ENCODE results near the gene MAP2K2. TPM values are rescaled to one million over a fixed set of nuclear protein-coding genes. Genes with fewer than 3 reads are reported as not detected.

MAP2K2 gene
- total RNA-seq, 2 donors from 2014 or later = 94.3 to 94.6 TPM

DNA sequence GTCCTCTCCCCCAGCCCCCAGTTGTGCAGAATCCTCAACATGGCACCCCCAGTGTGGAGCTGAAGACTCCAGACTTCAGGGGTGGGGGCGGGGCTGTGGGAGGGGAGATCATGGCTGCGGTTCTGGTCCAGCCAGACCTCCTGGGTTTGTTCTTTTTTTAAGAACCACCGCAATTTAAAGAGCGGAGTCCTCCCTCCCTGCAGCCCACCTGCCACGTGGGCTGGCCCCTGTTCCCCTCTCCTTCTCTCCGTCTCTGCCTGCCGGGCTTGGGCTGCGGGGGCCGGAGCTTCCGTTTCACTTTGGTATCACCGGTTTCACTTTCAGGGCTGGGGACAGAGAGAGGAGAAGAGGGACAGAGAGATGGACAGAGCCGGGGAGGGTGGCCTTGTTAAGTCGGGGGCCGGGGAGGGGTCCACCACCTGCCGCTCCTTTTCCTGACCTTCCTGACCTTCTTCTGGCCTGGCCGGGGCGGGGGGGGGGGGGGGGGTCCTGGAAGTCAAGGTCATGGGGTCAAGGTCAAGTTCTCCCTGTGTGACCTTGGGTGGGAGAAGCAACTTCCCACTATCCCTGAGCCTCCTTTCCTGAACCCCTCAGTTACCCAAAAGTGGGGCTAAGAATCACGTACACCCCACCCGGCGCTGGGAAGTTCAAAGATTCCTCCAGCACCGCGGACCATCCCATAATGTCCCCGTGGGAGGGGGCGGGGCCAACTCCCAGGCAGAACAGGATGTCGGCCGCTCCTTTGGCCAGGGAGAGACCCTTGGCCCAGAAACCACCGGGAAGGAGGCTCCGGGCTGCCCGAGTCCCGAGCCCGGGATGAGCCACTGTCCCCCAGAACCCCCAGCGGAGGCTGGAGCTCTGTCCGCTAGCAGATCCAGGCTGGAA, 45.9 kb downstream of the MAP2K2 start:
- H3K36me3 Mint-ChIP-seq (ENCODE audit: low read depth) = no peaks in the 10 kb centered on the region
- H3K27me3 Mint-ChIP-seq = no peaks in the 10 kb centered on the region
- H3K27ac Mint-ChIP-seq = peak overlapping the region; percentile 78
- ATAC-seq (peak; percentile 66), DNase-seq (no peak)
- peak overlapping the region; percentile 90 for H3K4me3 Mint-ChIP-seq
- no peaks in the 10 kb centered on the region for H3K9me3 ChIP-seq (ENCODE audit: control insufficient read depth, low read length, poor library complexity, severe bottlenecking)
- H3K4me1 Mint-ChIP-seq = peaks cover 12% of the 10 kb centered on the region

DNA sequence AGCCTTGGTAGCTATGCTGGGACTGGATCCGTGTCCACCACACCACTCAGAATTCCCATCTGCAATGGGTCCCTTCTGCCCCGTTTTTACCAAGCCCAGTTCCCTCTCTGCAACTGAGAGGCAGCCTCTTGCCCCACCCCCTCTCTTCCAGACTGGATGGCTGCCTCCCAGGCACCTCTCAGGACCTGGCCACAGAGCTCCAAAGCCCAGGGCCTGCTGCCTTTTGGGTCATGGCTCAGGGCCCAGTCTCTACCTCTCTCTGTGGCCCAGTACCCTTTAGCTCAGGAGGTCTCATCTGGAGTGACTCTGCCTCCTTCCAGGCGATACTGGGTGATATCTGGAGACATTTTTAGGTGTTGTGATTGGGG, 46.9 kb downstream of the MAP2K2 start:
- no peak for ATAC-seq
- H3K36me3 Mint-ChIP-seq (ENCODE audit: low read depth) = no peaks in the 10 kb centered on the region
- H3K4me3 Mint-ChIP-seq = no peak overlapping the region
- H3K27ac Mint-ChIP-seq = peak overlapping the region; percentile 78
- H3K27me3 Mint-ChIP-seq = no peaks in the 10 kb centered on the region
- no peak for DNase-seq
- no peaks in the 10 kb centered on the region for H3K9me3 ChIP-seq (ENCODE audit: control insufficient read depth, low read length, poor library complexity, severe bottlenecking)
- H3K4me1 Mint-ChIP-seq = peaks cover 9% of the 10 kb centered on the region

- Mint-ChIP-seq H3K27ac (no peak overlapping the region), H3K4me3 (peak overlapping the region; percentile 50), H3K4me1 (peaks cover 9% of the 10 kb centered on the region), H3K36me3 (ENCODE audit: low read depth) (no peaks in the 10 kb centered on the region), H3K27me3 (no peaks in the 10 kb centered on the region)
- no peak for ATAC-seq
- no peaks in the 10 kb centered on the region for H3K9me3 ChIP-seq (ENCODE audit: control insufficient read depth, low read length, poor library complexity, severe bottlenecking)
- DNase-seq = no peak
These were observed 48.5 kb downstream of the MAP2K2 start for GRCh38 chr19:4075373-4075772.

DNA sequence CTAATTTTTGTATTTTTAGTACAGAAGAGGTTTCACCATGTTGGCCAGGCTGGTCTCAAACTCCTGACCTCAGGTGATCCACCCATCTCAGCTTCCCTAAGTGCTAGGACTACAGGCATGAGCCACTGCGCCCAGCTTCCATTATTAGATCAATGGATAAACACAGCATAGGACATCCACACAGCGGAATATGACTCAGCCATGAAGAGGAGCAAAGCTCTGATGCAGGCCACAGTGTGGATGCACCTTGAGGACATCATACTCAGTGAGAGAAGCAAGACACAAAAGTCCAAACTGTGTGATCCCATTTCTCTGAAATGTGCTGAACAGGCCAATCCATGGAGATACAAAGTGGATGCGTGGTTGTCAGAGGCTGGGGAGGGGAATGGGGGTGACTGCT, 52.3 kb downstream of the MAP2K2 start:
- Mint-ChIP-seq H3K4me3 (no peak overlapping the region), H3K27me3 (no peaks in the 10 kb centered on the region), H3K4me1 (peaks cover 18% of the 10 kb centered on the region), H3K36me3 (ENCODE audit: low read depth) (peaks cover 1% of the 10 kb centered on the region), H3K27ac (no peak overlapping the region)
- no peaks in the 10 kb centered on the region for H3K9me3 ChIP-seq (ENCODE audit: control insufficient read depth, low read length, poor library complexity, severe bottlenecking)
- ATAC-seq (no peak), DNase-seq (no peak)

DNA sequence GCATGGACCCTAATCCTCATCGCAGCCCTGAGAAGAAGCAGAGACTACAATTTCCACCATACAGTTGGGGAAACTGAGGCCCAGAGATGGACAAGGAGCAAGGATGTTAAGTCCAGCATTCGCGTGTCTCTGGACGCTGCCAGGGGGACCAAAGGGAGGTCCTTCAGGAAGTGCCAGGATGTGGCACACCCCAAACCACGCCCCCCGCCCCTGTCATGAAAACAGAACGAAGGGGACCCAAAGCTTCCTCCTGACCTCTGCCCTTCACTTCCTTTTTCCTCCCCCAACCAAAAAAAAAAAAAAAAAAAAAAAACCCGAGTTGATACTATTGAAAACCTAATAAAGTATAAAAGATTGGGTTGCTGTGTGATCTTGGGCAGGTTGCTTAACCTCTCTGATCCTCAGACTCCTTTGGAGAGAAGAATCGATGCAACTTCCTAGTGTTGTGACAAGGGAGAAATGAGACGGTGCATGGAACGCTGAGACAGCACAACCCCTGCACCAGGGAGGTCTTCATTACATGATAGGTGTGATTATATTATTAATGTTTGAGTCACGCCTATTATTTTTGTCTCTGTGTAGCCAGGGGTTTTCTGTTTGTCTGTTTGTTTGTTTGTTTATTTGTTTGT, 54.5 kb downstream of the MAP2K2 start:
- no peak for ATAC-seq
- Mint-ChIP-seq H3K27me3 (no peaks in the 10 kb centered on the region), H3K4me3 (peak overlapping the region; percentile 89), H3K36me3 (ENCODE audit: low read depth) (peaks cover 2% of the 10 kb centered on the region), H3K27ac (peak overlapping the region; percentile 85), H3K4me1 (peaks cover 15% of the 10 kb centered on the region)
- H3K9me3 ChIP-seq (ENCODE audit: control insufficient read depth, low read length, poor library complexity, severe bottlenecking) = no peaks in the 10 kb centered on the region
- no peak for DNase-seq

- H3K27me3 Mint-ChIP-seq = no peaks in the 10 kb centered on the region
- DNase-seq (no peak), ATAC-seq (no peak)
- H3K36me3 Mint-ChIP-seq (ENCODE audit: low read depth) = peaks cover 2% of the 10 kb centered on the region
- H3K4me3 Mint-ChIP-seq = peak overlapping the region; percentile 89
- peak overlapping the region; percentile 85 for H3K27ac Mint-ChIP-seq
- peaks cover 17% of the 10 kb centered on the region for H3K4me1 Mint-ChIP-seq
- no peaks in the 10 kb centered on the region for H3K9me3 ChIP-seq (ENCODE audit: control insufficient read depth, low read length, poor library complexity, severe bottlenecking)
These were observed 55.6 kb downstream of the MAP2K2 start for GRCh38 chr19:4068047-4068966.

DNA sequence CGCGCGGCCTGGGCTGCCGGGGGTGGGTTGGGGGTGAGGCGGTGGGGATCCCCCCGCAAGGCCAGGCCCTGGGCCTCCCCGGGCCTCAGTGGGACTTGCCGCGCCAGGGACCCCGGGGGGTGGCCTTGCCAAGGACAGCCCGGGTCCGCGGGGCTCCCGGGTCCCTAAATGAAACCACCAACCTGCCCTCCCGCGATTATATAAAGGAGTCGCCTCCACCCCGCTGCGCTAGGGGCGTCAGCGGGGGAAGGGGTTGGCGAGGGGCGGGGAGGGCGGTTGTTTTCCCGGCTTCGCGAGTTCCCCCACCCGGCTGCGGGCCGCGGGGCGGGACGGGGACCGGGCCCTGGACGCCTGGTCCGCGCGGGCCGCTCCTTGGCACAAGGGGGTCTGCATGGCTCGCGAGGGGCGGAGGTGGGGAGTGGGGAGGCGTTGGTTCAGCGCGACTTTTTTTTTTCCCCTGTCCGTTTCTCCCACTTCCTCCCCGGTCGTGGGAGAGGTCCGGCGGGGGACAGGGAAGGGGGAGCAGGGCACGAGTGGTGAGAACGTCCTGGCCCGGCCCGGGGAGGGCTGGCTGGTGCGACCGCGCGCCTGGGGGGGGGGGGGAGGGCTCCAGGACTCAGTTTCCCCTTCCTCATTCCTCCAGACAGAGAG, 56.4 kb downstream of the MAP2K2 start:
- H3K27ac Mint-ChIP-seq = peak overlapping the region; percentile 85
- peaks cover 2% of the 10 kb centered on the region for H3K36me3 Mint-ChIP-seq (ENCODE audit: low read depth)
- no peaks in the 10 kb centered on the region for H3K9me3 ChIP-seq (ENCODE audit: control insufficient read depth, low read length, poor library complexity, severe bottlenecking)
- DNase-seq (no peak), ATAC-seq (peak; percentile 7)
- peak overlapping the region; percentile 89 for H3K4me3 Mint-ChIP-seq
- H3K27me3 Mint-ChIP-seq = no peaks in the 10 kb centered on the region
- H3K4me1 Mint-ChIP-seq = peaks cover 21% of the 10 kb centered on the region

GRCh38 chr19:4066682-4067395, 57.1 kb downstream of the MAP2K2 start, which contains the start of gene ZBTB7A:
Gene ZBTB7A (minus strand): TSS chr19:4066899. CDS start chr19:4055232, 11,667 bp downstream.
- no peaks in the 10 kb centered on the region for H3K9me3 ChIP-seq (ENCODE audit: control insufficient read depth, low read length, poor library complexity, severe bottlenecking)
- ATAC-seq = peak; percentile 39
- Mint-ChIP-seq H3K4me1 (peaks cover 25% of the 10 kb centered on the region), H3K27ac (no peak within 1 kb of the TSS), H3K4me3 (peak within 1 kb of the TSS; percentile 90), H3K27me3 (no peaks in the 10 kb centered on the region), H3K36me3 (ENCODE audit: low read depth) (peaks cover 2% of the 10 kb centered on the region)
- peak; percentile 66 to 77 (median 75) for DNase-seq

DNA sequence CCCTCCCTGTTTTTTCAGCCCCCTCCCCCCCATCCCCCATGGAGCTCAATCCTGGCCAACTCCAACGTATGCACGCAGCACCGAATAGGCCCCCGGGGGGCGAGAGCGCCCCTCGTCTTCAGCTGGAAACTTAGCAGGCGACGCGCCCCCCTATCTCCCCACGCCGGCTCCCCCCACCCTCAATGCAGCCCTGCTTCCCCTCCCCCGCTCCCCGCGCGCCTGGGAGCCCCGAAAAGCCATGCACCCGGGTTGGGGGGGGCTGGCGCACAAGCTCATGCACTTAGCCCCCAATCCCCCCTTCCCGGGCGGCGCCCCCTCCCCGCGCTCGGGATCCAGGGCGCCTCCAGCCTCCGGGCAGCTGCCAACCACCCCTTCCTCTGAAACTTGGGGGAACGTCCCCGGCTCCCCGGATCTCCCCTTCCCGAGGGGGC, 57.7 kb downstream of the MAP2K2 start:
- DNase-seq = peak in 2 of 3 donors; percentile 45 to 49
- H3K36me3 Mint-ChIP-seq (ENCODE audit: low read depth) = peaks cover 2% of the 10 kb centered on the region
- peaks cover 25% of the 10 kb centered on the region for H3K4me1 Mint-ChIP-seq
- H3K9me3 ChIP-seq (ENCODE audit: control insufficient read depth, low read length, poor library complexity, severe bottlenecking) = no peaks in the 10 kb centered on the region
- peak overlapping the region; percentile 67 for H3K4me3 Mint-ChIP-seq
- H3K27me3 Mint-ChIP-seq = no peaks in the 10 kb centered on the region
- no peak for ATAC-seq
- no peak overlapping the region for H3K27ac Mint-ChIP-seq

GRCh38 chr19:4065430-4066175, 58.3 kb downstream of the MAP2K2 start:
- H3K27ac Mint-ChIP-seq = no peak overlapping the region

DNA sequence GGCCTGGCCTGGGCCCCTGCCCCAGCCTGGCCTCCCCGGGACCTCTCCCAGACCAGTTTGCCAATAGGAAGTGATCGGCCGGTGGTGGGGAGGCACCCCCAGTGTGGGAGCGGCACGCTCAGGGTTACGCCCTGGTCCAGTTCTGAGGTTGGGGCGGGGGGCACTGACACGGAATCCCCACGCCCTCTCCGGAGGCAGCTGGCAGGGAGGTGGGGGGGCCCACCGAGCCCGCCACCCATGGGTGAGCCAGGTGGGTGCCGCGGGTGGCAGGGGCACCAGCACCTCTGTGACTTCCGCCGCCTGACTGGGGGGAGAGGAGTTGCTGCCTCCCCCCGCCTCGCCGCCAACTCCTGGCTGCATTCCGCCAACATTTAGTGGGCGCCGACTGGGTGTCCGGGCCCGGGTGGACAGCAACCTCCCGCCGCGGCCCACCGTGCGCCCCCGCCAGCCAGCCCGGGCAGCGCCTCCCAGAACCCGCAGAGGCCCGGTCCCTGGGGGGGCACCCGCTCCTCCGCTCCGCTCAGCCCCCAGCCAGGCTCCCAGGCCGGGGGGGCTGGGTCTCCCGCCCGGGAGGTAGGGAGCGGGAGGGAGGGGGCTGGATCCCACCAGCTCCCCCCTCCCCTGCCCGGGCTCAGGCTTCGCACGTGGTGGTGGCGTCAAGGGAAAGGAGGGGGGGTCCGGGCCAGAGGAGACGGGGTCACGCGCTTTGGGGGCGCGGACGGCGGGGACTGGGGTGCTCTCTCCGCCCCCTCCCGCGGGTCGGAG, 59.2 kb downstream of the MAP2K2 start:
- Mint-ChIP-seq H3K4me1 (peaks cover 27% of the 10 kb centered on the region), H3K27ac (peak overlapping the region; percentile 88), H3K27me3 (no peaks in the 10 kb centered on the region), H3K36me3 (ENCODE audit: low read depth) (peaks cover 2% of the 10 kb centered on the region), H3K4me3 (peak overlapping the region; percentile 90)
- H3K9me3 ChIP-seq (ENCODE audit: control insufficient read depth, low read length, poor library complexity, severe bottlenecking) = no peaks in the 10 kb centered on the region
- ATAC-seq = no peak
- DNase-seq = peak in 2 of 3 donors; percentile 41 to 46

More at GRCh38 chr19:4065430-4066175, 58.3 kb downstream of the MAP2K2 start:
- no peaks in the 10 kb centered on the region for H3K9me3 ChIP-seq (ENCODE audit: control insufficient read depth, low read length, poor library complexity, severe bottlenecking)
- H3K4me3 Mint-ChIP-seq = peak overlapping the region; percentile 67
- ATAC-seq = peak; percentile 83
- DNase-seq = peak; percentile 98 to 99 (median 98)
- peaks cover 2% of the 10 kb centered on the region for H3K36me3 Mint-ChIP-seq (ENCODE audit: low read depth)
- peaks cover 25% of the 10 kb centered on the region for H3K4me1 Mint-ChIP-seq
- H3K27me3 Mint-ChIP-seq = no peaks in the 10 kb centered on the region

All from T-helper 17 cell (primary cell).